ENCODE measurements around the gene NHEJ1.
"Not testable (repeated sequence)": the region's sequence is repeated elsewhere in the genome, so short reads cannot be mapped to it uniquely, and the experiment has no call there.

The NHEJ1 gene

DNA sequence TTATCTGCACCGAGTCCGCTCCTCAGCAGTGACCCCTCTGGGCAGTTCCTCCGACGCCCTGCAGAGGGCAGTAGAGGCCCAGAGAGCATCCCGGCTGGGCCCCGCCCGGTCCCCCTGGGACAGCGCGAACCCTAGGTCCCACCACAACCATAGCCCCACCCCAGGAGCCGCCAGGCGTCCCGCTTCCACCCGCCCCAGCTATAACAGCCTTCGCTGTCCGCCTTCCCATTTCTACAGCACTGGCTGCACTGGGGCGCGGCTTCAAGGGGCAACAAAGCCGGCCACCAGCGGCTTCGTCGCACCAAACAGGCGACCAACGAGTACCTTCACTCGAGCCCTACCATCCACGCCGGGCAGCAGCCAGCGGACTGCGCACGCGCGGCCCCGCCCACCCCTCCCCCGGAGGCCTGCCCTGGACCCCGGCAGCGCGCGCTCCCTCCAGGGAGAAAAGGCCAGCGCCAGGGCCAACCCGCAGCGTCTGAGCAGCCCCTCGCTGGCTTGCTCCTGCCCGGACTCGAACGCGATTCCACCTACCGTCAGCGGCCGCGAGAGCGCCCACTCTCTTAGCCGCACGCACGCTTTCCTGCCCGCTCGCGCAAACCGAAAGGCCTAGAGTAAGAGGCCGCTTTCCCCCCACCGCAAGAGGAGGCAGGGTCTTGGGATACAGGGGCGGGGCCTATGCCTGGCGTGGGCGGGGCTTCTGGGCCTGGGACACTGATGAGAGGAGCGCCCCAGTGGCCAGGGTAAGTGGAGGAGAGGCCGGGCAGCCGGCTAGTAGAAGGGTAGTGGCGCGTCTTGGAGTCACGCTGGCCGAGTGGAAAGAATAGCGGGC is at the start of gene NHEJ1:
Gene NHEJ1, minus strand, starts transcription at position 630 of the 832 bp plus-strand sequence. CDS start 2,453 bp downstream, outside the sequence.
- DNase-seq, result peak; percentile 70 to 99 (median 92)

GRCh38 chr2:219209236-219210195 is 48.9 kb upstream of the NHEJ1 start:
- DNase-seq, result no peak

- peak in 1 of 56 donors; percentile 38 for DNase-seq
These were observed 47.5 kb upstream of the NHEJ1 start for GRCh38 chr2:219207884-219208740.

- peak in 5 of 56 donors; percentile 22 to 90 (median 57) for DNase-seq
These were observed 46.7 kb upstream of the NHEJ1 start for GRCh38 chr2:219207134-219207883.

- DNase-seq, result peak; percentile 36 to 97 (median 90)
These were observed 45.9 kb upstream of the NHEJ1 start, which contains the start of gene ZFAND2B for GRCh38 chr2:219206328-219207133. TSS of gene ZFAND2B (plus strand) at chr2:219206782. CDS start at chr2:219206988, 206 bp downstream.

GRCh38 chr2:219205981-219206327 is 45.3 kb upstream of the NHEJ1 start:
- DNase-seq, result no peak

DNA sequence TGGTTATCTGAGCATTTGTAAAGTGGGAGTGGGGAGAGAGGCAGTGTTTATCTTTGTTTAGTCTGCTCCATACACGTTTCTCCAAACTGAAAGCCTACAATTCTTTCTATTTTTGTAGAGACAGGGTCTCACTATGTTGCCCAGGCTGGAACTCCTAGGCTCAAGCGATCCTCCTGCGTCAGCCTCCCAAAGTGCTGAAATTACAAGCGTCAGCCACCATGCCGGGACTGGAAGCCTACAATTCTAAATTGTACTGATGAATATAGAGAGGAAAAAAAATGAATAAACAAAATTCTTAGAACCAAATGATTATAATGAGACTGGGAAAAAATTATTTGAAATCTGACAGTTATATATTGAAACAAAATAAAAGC is 44.5 kb upstream of the NHEJ1 start:
- no peak for DNase-seq

- DNase-seq, result no peak
These were observed 44.0 kb upstream of the NHEJ1 start for GRCh38 chr2:219204425-219205164.

GRCh38 chr2:219201331-219201730 is 40.7 kb upstream of the NHEJ1 start:
- not testable (repeated sequence) for DNase-seq

DNA sequence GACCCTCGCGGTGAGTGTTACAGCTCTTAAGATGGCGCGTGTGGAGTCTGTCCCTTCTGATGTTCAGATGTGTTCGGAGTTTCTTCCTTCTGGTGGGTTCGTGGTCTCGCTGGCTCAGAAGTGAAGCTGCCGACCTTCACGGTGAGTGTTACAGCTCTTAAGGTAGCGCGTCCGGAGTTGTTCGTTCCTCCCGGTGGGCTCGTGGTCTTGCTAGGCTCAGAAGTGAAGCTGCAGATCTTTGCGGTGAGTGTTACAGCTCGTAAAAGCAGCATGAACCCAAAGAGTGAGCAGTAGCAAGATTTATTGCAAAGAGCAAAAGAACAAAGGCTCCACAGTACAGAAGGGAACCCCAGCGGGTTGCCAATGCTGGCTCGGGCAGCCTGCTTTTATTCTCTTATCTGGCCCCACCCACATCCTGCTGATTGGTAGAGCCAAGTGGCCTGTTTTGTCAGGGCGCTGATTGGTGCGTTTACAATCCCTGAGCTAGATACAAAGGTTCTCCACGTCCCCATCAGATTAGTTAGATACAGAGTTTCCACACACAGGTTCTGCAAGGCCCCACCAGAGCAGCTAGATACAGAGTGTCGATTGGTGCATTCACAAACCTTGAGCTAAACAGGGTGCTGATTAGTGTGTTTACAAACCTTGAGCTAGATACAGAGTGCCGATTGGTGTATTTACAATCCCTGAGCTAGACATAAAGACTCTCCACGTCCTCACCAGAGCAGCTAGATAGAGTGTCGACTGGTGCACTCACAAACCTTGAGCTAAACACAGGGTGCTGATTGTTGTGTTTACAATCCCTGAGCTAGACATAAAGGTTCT is 40.1 kb upstream of the NHEJ1 start:
- peak in 1 of 56 donors; percentile 30 for DNase-seq

DNA sequence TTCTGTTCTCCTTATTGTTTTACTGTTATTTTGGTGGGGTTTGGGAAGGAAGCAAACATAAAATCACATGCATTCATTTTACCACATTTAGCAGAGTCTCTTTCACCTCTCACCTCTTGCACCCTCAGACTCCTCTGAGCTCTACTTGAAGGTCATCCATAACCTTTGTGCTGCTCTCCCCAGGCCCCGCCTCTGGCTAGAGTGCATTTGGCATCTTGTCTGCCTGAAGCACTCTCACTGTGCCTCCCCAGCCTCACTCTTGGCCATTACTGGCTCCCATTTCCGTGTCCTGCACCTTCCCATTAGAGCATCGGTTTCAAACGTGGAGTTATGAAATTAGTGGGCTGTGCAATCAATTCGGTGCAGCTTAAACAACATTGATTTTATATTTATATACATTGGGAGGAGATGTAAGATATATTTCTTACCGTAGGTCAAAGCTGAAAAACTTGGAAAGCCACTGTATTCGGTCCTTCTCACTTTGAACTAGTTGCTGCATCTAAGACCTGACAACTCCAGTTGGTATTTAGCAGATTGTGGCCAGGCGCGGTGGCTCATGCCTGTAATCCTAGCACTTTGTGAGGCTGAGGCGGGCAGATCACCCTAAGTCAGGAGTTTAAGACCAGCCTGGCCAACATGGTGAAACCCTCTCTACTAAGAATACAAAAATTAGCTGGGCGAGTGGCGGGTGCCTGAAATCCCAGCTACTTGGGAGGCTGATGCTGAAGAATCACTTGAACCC is 39.0 kb upstream of the NHEJ1 start:
- DNase-seq, result no peak

DNA sequence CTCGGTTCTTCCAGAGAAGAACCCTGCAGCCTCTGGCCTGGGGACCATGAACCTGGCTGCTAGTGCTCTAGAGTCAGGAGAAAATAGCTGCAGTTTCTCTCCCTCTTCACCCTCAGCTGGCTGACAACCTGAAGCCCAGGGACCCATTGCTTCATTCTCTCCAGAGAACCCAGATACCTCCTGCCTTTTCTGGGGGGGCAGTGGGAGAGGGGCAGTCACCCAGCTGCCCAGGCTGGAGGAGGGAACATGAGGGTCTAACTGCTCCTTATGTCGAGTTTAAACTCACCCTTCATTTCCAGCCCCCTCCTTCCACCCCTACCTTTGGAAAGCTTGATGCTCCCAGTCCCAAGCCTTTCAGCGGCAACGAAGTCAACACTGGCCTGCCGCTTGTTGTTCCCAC is 38.4 kb upstream of the NHEJ1 start:
- no peak for DNase-seq

- DNase-seq, result no peak
These were observed 36.8 kb upstream of the NHEJ1 start for GRCh38 chr2:219197388-219197787.

GRCh38 chr2:219186754-219187456 is 26.3 kb upstream of the NHEJ1 start:
- DNase-seq, result no peak

- no peak for DNase-seq
These were observed 23.5 kb upstream of the NHEJ1 start for GRCh38 chr2:219184121-219184520.

DNA sequence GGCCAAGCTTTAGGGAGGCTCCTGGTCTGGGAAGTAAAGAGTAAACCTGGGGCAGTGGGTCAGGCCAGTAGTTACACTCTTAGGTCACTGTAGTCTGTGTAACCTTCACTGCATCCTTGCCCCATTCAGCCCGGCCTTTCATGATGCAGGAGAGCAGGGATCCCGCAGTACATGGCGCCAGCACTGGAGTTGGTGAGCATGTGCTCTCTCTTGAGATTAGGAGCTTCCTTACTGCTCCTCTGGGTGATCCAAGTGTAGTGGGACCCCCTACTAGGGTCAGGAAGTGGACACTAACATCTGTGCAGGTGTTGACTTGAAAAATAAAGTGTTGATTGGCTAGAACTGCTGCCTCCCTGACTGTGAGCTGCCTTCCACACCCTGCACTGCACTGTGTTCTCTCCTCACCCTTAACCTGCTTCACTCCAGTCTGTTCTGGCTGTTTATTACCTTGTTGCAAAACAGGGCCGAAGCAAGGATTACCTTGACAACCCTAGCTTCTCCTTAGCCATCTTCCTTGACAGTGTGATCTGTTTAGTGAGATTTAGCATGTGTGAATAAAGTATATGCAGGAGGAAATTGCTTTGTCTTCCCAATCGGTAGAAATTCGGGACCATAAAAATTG is 22.6 kb upstream of the NHEJ1 start:
- DNase-seq, result no peak

All from amygdala (tissue), 56 donors.